VCaP (cell line): ENCODE measurements around the gene SNX18.

Experiments
- H3K27ac ChIP-seq: fragments of 450-650 bp; 2 replicates; pipeline ENCODE4 v1.5.1; 2017
- TF ChIP-seq, protein P1 (sequence below): fragments of 450-650 bp; conservative IDR thresholded peaks from 2 replicates; pipeline ENCODE4 v1.5.1; 2017; ENCODE audit warnings: mild to moderate bottlenecking, moderate library complexity

The SNX18 gene

GRCh38 chr5:54526604-54527288, 9.2 kb downstream of the SNX18 start:
- TF ChIP-seq, protein P1, sequence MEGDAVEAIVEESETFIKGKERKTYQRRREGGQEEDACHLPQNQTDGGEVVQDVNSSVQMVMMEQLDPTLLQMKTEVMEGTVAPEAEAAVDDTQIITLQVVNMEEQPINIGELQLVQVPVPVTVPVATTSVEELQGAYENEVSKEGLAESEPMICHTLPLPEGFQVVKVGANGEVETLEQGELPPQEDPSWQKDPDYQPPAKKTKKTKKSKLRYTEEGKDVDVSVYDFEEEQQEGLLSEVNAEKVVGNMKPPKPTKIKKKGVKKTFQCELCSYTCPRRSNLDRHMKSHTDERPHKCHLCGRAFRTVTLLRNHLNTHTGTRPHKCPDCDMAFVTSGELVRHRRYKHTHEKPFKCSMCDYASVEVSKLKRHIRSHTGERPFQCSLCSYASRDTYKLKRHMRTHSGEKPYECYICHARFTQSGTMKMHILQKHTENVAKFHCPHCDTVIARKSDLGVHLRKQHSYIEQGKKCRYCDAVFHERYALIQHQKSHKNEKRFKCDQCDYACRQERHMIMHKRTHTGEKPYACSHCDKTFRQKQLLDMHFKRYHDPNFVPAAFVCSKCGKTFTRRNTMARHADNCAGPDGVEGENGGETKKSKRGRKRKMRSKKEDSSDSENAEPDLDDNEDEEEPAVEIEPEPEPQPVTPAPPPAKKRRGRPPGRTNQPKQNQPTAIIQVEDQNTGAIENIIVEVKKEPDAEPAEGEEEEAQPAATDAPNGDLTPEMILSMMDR = no peak
- no peak overlapping the region for H3K27ac ChIP-seq

- TF ChIP-seq, protein P1 = no peak
- H3K27ac ChIP-seq = no peak overlapping the region
Observed at GRCh38 chr5:54528633-54529209, 11.2 kb downstream of the SNX18 start.

- H3K27ac ChIP-seq = no peak overlapping the region
- TF ChIP-seq, protein P1 = no peak
Observed at GRCh38 chr5:54529565-54529964, 12.0 kb downstream of the SNX18 start.

DNA sequence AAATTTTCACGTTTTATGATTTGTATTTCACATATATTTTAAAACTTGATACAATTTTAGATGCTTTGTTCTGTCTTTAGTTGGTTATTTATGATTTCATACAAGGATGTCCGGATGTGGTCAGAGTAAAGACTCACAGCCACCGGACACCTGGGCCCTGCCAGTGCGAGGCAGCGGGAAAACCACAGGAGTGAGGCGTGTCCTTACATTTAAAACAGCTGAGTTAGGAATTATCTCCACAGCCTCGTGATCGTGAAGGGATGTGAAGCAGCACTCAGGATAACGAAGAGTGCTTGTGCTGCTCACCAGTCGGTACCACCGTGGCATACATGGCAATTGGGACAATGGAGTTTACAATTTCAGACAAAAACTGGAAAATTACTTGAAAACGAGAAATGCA, 14.0 kb downstream of the SNX18 start:
- H3K27ac ChIP-seq = no peak overlapping the region
- TF ChIP-seq, protein P1 = no peak

- no peak overlapping the region for H3K27ac ChIP-seq
- TF ChIP-seq, protein P1 = no peak
Observed at GRCh38 chr5:54533541-54534190, 16.1 kb downstream of the SNX18 start.

DNA sequence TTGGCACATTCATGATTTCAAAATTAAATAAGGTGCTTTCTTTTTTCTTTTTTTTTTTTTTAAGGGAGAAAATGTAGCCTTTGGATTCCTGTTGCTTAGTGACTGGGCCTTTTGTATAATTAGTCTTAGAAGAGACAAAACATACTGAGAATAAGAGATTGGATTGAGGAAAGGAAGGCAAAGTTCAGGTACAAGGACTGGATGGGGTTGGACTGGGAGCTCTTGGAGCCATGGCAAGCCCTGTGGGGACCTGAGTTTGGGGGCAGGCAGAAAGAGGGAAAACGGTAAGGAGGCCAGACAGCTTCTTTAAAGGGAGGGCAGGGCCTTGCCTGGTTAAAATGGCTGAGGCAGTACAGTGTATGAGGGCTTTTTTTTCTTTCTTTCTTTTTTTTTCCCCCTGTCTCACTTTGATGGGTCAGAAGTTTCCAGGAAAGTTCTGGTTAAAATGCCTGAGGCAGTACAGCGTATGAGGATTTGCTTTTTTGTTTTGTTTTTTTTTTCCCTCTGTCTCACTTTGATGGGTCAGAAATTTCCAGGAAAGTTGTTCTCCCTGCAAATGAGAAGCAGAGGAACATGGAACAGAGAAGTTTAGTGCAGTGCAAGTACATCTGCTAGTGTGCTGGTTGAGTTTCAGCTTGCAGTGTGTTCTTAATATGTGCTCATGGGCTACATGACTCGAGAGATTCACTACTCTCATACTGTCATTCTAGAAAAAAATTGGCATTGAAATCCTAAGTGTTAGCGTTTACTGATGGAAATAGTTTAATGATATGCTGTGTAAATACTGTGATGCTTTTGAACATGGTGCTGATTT, 16.8 kb downstream of the SNX18 start:
- H3K27ac ChIP-seq = no peak overlapping the region
- TF ChIP-seq, protein P1 = no peak
